Activated gamma-delta T cell (primary cell): ENCODE results near the gene TFB2M.
"Not testable (repeated sequence)": the region's sequence is repeated elsewhere in the genome, so short reads cannot be mapped to it uniquely, and the experiment has no call there.

Experiments used
- DNase-seq: peaks from one replicate; lab custom pipeline; 2025; lab: John Stamatoyannopoulos, UW
- total RNA-seq, 2 donors: gene quantifications; one replicate each; lab custom pipeline; 2026; lab: John Stamatoyannopoulos, UW

Gene TFB2M, protein sequence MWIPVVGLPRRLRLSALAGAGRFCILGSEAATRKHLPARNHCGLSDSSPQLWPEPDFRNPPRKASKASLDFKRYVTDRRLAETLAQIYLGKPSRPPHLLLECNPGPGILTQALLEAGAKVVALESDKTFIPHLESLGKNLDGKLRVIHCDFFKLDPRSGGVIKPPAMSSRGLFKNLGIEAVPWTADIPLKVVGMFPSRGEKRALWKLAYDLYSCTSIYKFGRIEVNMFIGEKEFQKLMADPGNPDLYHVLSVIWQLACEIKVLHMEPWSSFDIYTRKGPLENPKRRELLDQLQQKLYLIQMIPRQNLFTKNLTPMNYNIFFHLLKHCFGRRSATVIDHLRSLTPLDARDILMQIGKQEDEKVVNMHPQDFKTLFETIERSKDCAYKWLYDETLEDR
- 12.8 to 17.9 reads per million in 2 donors for total RNA-seq

DNA sequence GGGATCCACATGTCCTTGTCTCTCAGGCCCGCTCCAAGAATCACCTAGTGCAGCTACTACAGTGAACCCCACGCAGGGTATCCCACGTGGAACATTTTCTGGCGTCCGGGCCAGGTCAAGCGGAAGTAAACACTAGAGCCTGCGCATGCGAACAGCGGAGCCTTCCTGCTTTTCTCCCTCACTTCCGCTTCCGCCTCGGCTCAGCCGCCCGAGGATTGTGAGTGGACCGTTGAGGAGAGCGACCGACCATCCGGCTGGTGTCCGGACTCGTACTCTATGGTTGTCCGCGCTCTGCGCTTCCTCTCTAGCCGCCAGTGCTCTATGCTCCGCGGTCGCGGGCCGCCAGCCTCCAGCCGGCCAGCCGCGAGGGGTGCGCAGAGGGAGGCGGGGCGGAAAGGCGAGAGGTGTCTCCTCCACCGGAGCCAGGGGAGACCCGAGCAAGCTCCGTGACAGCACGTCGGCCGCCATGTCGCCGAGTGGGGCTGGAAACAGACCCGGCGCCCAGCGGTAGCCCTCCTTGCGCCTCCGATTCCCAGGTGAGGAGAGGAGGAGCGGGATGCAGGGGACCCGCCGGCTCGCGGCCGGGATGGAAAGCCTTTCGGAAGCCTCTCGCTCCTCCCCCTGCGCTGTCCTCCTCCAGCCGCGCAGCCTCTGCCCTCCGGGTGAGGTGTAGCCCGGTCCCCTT lies at the start of gene TFB2M, which contains the start of gene CNST:
TFB2M (minus strand) TSS at position 134 of the 685 bp plus-strand sequence; CDS start at position 11, 123 bp downstream.
CNST (plus strand) TSS at position 329 of the 685 bp plus-strand sequence. CDS start 25,107 bp downstream, outside the sequence.
- peak; percentile 76 for DNase-seq

DNA sequence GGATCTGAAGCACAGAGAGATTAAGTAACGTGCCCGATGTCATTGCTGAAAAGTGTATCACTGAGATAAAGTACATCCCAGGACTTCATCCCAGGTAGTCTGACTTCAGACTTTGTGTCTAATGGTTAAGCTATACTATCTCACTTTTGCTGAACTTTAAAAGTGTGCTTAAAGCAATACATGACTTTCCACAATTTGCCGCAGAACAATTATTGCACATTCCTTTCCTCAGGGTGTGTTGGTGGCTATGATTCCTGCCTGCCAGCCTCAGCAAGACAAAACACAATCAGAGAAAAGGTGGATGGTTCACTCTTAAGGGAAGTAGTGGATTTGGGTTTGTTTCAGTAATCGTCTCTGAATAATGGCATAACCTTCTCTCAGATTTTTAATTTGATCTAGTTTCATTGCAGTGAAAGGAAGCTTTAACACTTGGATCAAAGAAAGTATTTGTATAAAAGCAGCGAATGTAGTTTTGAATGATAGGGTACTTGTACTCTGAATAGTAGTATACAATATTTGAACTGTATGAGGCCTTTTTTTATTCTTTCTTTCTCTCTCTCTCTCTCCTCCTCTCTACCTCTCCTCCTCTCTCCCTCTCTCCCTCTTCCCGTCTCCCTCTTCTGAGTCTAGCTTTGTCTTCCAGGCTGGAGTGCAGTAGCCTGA lies 47.2 kb upstream of the TFB2M start:
- no peak for DNase-seq

DNA sequence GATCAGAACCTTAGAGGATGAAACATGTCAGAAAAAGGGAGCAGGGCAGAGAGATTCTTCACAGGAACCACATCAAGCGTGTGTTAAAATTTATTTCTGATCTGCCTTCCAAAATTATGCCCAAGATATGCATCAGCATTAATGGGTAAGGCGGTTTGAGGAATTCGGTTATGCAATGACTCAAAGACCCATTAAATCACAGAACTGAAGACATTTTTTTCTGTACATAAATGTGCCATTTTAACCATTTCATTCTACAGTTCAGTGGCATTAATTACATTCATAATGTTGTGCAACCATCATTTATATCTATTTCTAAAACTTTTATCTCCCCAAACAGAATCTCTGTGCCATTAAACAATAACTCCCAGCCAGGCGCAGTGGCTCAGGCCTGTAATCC lies 43.6 kb upstream of the TFB2M start:
- DNase-seq, result no peak

DNA sequence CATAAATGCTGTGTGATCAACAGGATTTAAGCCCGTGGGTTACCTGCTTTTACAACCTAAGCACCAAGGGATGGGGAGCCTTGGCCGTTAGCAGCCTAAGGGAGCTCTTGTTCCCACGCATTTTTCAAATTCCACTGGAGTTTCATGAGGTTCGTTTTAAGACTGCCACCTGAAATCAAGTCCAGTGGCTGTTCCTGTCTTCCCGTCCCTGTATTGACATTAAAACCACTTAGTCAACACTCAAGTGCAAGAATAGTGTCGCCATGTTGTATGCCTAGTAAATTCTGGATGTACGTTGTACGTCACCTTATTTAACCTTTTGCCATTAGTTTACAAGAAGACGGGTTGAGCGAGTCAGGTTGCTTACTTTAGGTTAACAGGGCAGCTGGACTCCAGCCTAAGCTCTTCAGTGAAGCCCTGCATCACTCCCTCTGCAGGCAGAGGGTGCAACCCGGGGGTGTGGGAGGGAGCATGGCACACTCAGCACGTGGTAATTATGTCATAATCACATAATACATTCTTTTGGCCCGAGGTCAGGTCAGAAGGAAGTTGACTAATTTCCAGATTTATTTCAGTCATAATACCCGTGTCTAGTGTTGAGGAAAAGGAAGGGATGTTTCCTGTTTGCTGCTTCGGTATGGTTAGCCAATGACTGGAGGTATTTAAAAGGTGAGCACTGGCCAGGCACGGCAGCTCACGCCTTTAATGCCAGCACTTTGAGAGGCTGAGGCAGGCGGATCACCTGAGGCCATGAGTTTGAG lies 42.7 kb upstream of the TFB2M start:
- DNase-seq, result no peak

DNA sequence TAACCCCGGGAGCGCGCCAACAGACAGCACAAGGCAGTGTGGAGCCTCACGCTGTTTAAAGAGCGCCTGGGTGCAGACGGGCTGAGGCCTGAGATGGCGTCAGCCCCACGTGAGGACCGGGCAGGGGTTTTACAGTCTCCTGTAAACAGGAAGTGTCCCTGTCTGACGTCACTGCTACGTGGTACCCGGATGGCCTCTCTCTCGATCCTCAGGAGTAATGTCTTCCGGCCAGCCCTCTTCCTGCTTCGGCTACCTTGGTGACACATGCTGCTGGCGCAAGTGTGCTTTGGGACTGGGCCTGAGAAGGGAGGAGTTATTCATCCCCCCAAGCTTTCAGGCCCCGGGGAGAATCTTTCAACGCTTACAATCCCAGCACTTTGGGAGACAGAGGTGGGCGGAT lies 41.4 kb upstream of the TFB2M start:
- no peak for DNase-seq

DNA sequence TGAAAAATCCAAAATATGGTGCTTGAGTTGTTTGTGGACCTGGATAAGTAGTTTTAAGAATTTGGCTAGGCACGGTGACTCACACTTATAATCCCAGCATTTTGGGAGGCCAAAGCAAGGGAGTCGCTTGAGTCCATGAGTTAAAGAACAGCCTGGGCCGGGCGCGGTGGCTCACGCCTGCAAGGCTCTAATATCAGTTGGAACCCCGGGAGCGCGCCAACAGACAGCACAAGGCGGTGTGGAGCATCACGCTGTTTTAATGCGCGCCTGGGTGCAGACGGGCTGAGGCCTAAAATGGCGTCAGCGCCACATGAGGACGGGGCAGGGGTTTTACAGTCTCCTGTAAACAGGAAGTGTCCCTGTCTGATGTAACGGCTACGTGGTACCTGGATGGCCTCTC lies 39.2 kb upstream of the TFB2M start:
- not testable (repeated sequence) for DNase-seq

DNA sequence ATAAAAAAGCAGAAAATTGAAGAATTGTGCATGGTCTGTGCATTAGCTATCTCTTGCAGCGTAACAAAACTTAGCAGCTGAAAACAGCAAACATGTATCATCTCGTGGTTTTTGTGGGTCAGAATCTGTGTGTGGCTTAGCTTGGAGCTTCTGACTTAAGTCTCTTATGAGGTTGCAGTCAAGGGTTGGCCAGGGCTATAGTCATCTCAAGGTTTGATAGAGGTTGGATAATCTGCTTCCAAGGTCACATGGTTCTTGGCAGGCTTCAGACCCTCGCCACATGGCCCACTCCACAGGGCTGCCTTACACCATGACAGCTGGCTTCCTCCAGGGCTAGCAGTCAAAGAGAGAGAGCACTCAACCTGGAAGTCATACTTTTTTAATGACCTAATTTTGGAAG lies 36.1 kb upstream of the TFB2M start:
- DNase-seq, result no peak

DNA sequence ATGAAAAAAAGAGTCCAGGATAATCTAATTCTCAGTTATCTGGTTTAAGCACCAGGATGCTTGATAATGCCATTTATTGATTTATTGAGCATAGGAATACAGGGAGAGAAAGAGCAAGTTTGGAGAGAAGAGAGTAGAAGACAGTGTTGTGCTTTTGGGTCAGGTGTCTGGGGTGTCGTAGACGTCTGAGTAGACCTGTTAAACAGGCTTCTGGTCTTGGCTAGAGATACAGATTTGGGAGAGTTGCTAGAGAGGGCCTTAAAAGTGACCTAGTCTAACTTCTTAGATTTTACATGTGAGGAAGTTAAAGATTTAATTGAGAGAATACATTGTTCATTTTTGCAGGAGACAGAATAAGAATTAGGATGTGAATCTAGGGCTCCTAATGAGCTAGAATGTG lies 34.5 kb upstream of the TFB2M start:
- DNase-seq, result no peak

DNA sequence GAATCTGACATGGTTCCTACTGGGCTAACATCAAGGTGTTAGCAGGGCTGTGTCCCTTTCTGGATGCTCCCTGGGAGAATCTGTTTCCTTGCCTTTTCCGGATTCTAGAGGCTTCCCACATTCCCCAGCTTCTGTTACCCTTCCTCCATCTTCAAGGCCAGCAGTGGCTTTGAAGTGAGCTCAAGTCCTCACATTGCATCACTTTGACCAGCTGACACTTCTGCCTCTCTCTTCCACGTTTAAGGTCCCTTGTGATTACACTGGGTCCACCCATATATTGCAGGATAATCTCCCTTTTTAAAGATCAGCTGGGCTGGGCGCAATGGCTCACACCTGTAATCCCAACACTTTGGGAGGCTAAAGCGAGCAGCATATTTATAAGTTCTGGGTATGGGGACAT lies 33.3 kb upstream of the TFB2M start:
- DNase-seq, result no peak

DNA sequence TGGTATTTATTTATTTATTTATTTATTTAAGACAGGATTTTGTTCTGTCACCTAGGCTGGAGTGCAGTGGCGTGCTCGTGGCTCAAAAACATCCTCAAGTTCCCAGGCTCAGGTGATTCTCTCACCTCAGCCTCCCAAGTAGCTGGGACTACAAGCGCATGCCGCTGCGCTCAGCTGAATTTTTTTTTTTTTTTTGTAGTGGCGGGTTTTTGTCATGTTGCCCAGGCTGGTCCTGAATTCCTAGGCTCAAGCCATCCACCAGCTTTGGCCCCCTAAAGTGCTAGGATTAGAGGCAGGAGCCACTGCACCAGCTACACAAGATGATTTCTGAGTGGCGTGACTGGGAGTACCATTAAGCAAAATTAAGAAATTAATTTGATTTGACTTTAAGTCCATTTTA lies 31.9 kb upstream of the TFB2M start:
- no peak for DNase-seq

DNA sequence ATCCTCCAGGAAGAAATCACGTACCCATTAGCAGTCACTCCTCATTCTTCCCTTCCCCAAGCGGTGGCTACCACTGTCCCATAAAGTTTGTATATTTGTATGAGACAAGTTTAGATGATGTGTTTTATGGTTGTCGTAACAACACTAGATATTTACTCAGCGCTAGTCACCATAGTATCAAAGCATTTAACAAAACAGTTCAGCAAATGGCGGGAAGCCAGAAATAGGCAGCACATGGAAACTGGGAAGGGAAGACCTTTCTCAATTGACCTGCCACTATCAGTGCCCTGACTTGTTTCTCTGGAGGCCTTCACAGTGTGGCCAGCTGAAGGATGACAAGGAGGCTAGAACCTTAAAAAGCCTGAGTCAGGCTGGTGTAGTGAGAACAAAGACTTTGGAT lies 31.3 kb upstream of the TFB2M start:
- DNase-seq, result no peak

DNA sequence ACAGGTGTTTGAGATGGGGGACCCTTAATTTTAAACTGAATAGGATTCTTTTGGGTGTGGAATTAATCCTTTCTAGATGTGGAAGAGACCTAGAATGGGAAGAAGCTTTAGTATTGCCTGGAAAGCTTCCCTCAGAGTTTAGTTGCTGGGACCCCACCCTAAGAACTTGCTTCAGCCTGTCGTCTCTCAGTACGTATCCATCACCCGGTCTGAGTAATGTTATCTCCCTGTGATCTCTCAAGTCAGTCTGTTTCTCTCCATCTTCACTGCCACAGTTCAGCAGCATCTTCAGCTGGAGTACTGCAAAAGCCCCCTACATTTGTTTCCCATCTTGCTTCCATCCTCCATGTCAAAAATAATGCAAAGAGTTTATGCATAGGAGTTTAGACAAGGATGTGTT lies 29.1 kb upstream of the TFB2M start:
- no peak for DNase-seq

DNA sequence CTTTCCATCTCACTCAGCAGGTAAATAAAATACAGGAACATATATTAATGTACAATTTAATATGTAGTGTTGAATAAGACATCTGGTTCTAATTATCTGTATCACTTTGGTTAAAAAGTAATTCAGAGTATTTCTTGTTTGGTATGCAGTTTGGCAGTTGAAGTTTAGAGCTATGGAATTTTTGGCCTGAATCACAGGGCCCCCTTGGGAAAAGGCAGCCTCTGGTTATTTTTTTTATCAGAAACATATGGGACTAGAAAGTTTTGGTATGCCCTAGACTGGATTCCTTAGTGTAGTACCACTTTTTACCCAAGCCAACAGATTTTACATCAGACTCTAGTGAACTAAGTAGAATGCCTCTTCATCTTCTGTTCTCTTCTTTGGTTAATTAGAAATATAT lies 26.6 kb upstream of the TFB2M start:
- no peak for DNase-seq

DNA sequence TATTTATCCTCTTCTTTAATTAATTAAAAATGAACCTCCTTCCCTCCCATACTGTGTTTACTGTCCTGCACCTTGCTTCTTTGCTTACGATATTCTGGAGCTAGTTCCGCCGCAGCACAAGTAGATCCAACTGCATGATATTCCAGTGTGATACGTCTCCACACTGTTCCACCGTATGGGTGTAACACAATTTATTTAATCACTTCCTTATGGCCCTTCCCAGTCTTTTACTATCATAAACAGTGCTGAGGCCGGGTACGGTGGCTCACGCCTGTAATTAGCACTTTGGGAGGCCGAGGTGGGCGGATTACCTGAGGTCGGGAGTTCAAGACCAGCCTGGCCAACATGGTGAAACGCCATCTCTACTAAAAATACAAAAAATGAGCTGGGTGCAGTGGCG lies 25.9 kb upstream of the TFB2M start:
- DNase-seq, result no peak

DNA sequence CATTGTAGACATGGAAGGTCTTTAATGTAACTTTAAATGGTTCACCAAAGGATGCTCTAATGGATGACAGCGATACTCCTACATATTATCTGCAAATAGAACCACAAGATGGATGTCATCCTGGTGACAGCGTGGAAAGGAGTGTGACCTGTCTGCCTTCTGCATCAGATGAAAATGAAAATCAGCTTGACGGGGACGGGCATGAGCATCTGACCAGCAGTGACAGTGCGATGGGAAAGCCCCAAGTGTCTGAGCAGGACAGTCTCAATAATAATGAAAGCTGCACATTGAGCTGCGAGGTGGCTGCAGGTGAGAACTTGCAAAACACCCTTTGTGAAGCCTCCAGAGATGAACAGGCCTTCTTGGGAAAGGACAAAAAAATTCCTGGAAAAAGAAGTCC lies 25.4 kb upstream of the TFB2M start:
- DNase-seq, result no peak

DNA sequence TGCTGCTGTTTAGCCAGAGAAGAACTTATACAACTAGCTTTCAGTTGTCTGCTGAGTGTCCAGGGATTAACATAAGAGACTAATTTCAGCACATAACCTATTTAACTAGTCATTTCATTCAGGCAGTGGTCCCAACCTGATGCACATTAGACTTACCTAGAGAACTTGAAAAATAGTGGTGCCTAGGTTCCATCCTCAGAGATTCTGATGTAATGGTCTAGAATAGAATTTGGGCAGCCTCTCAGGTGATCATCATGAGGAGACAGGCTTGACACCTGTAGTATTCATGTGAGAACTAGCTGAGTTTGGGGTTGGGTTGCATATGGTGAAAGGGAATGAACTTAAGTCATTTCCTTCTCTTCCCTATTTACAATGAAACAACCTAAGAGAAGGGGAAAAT lies 25.0 kb upstream of the TFB2M start:
- no peak for DNase-seq

DNA sequence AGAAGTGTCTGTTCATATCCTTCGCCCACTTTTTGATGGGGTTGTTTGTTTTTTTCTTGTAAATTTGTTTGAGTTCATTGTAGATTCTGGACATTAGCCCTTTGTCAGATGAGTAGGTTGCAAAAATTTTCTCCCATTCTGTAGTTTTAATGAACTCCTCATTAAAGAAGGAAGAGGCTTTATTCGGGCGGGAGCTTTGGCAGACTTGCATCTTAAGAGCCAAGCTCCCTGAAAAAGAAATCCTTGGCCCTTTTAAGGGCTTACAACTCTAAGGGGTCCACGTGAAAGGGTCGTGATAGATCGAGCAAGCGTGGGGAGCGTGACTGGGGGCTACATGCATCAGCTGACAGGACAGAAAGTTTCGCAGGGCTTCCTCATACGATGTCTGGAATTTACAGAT lies 23.9 kb upstream of the TFB2M start:
- not testable (repeated sequence) for DNase-seq

DNA sequence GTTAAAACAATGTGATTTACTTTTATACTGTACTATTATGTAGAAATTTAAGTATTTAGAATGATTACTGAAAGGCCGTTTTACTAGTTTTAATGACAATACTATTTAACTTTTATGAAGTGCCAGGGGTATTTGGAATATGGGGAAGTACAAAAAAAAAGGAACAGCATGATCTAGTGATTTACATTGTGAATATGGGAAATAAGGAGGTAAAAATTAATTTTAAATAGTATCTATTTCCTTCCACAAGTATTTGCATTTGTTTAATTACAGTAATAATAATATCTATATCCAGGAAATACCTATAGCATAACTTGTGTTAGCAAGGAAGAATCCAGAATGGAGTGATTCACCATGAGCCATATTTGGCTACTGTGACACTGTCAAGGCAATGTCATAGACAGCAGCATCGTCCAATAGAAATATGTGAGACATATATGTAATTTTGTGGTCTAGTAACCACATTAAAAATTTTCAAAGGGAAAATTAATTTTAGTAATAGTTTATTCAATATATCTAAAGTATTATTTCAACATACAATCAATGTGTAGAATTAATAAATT lies 22.2 kb upstream of the TFB2M start:
- no peak for DNase-seq

DNA sequence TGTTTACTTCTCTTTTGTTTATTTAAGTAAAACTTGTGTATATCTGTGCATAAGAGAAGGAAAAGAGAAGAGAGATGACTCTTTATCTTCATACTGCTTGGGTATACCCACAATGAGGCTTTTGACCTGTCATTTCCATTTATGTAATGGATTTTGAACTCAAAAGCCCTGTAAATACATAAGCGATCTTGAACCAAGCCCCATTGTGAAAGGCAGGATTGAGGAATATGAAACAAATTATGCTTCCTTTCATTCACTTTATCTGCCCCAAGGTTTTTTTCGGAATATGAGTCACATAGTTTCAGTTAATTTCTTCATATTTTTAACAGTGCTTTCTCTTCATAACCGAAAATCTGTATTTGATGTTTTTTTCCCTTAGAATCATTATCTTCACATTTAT lies 21.5 kb upstream of the TFB2M start:
- DNase-seq, result no peak

DNA sequence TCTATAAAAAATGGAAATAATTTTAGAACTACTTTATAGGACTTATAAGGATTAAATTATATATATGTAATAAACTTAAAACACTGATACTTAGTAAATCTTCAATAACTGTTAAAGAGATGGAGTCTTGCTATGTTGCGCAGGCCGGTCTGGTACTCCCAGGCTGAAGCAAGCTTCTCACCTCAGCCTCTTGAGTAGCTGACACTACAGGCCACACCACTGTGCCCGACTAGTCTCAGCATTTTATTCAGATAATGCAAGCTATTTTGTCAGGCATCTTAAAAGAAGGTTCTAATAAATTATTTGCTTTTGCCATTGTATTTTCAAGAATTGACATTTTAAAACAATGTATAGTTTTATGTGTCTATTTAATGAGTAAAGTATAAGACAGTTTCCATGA lies 21.0 kb upstream of the TFB2M start:
- no peak for DNase-seq

DNA sequence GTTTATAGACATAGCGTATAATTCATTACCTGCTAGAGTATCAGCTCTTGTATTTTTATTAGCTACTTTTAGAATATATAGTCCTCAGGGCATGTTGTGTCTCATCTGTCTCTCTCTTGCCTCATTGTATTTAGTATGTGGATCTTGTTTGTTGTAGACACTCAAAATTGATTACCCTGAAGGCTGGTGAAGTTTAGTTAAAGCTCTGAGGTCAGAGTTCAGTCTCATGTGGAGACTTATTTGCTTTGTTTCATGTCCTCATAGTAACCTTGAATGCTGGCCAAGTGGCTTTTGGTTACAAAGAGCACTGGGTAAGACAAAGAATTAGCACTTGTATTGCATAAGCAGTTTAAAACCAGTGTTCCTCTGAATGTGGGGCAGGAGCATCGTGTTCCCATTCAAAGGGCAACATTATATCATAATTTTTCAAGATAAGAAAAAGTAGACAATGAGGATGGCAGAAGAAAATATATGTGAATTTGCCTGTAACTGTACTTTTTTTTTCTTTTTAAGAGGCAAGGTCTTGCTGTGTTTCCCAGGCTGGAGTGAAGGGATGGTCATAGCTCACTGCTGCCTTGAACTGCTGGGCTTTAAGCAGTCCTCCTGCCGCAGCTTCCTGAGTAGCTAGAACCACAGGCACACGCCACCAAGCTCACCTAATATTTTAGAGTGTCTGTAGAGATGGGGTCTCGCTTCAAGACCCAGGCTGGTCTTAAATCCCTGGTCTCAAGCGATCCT lies 17.6 kb upstream of the TFB2M start:
- DNase-seq, result no peak
